ENCODE measurements around the gene AAMP. TPM values are rescaled to one million over a fixed set of nuclear protein-coding genes. Genes with fewer than 3 reads are reported as not detected.

AAMP gene
- polyA plus RNA-seq, 1 donor from 2014 or later, result 249 TPM

DNA sequence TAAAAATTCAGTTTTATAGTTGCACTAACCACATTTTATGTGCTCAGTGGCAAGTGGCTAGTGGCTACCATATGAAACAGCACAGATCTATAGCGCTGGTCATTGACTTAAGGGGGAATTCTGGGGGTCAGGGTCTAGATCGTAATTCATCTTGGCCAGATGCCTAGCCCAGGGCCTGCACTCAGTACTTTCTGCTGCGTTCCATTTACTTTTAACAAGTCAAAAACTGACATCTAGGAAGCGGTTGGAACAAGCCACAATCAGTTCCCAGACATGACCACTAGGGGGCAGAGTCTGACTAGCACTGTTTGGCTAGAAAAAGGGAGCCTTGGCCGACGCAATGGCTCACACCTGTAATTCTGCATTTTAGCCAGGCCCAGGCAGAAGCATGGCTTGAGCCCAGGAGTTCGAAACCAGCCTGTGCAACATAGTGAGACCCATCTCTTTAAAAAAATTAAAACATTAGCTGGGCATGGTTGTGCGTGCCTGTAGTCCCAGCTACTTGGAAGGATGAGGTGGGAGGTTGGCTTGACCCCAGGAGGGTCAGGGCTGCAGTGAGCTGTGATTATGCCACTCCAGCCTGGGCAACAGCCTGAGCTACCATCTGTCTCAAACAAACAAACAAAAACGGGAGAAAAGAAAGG, 31.4 kb upstream of the AAMP start:
- H3K4me2 ChIP-seq (ENCODE audit: low read length), result no peak overlapping the region
- no peaks in the 10 kb centered on the region for H3K9me3 ChIP-seq (ENCODE audit: low read length)
- H3K27me3 ChIP-seq (ENCODE audit: insufficient read depth, low read depth, low read length), result no peaks in the 10 kb centered on the region
- H3K27ac ChIP-seq (ENCODE audit: low read length), result no peak overlapping the region
- no peak overlapping the region for H3K4me3 ChIP-seq (ENCODE audit: low read length)
- no peaks in the 10 kb centered on the region for H3K36me3 ChIP-seq (ENCODE audit: insufficient read depth, low read length)
- H2AFZ ChIP-seq (ENCODE audit: low read depth, low read length), result no peak overlapping the region
- no peaks in the 10 kb centered on the region for H3K79me2 ChIP-seq (replicated peaks; ENCODE audit: insufficient read depth, low read length)
- H3K9ac ChIP-seq (ENCODE audit: low read length), result no peak overlapping the region
- no peaks in the 10 kb centered on the region for H3K9me2 ChIP-seq (ENCODE audit: insufficient read depth, low read length)
- no peaks in the 10 kb centered on the region for H3F3A ChIP-seq (ENCODE audit: insufficient read depth, low read length, poor library complexity, severe bottlenecking)
- no peaks in the 10 kb centered on the region for H4K20me1 ChIP-seq (ENCODE audit: insufficient read depth)
- TF ChIP-seq, protein P1, sequence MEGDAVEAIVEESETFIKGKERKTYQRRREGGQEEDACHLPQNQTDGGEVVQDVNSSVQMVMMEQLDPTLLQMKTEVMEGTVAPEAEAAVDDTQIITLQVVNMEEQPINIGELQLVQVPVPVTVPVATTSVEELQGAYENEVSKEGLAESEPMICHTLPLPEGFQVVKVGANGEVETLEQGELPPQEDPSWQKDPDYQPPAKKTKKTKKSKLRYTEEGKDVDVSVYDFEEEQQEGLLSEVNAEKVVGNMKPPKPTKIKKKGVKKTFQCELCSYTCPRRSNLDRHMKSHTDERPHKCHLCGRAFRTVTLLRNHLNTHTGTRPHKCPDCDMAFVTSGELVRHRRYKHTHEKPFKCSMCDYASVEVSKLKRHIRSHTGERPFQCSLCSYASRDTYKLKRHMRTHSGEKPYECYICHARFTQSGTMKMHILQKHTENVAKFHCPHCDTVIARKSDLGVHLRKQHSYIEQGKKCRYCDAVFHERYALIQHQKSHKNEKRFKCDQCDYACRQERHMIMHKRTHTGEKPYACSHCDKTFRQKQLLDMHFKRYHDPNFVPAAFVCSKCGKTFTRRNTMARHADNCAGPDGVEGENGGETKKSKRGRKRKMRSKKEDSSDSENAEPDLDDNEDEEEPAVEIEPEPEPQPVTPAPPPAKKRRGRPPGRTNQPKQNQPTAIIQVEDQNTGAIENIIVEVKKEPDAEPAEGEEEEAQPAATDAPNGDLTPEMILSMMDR (IDR thresholded peaks at IDR 0.05; ENCODE audit: poor library complexity, severe bottlenecking), result peak; percentile 94
- no peak for TF ChIP-seq EZH2 (IDR thresholded peaks at IDR 0.05; ENCODE audit: borderline replicate concordance, insufficient read depth, low read length, poor library complexity, severe bottlenecking)
- TF ChIP-seq SMC3 (conservative IDR thresholded peaks at IDR 0.05; ENCODE audit: poor library complexity), result peak; percentile 87
- TF ChIP-seq RAD21 (conservative IDR thresholded peaks at IDR 0.05), result peak; percentile 91

DNA sequence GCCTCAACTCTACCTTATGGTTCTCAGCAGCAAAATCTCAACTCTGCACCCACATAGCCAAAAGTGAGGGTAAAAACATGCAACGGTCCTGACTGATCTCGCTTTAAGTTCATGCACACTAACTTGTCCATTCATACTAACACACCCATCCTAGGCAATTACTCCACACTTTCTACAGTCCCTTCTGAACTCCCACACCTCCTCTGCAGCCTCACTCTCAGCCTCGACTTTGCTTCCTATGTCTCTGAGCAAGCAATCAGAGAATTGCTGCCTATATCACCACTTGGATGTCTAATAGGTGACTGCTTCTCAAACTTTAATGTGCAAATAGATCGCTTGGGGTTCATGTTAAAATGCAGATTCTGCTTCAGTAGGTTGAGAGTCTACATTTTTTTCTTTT, 30.2 kb upstream of the AAMP start:
- no peak overlapping the region for H2AFZ ChIP-seq (ENCODE audit: low read depth, low read length)
- no peak overlapping the region for H3K4me3 ChIP-seq (ENCODE audit: low read length)
- H3K36me3 ChIP-seq (ENCODE audit: insufficient read depth, low read length), result no peaks in the 10 kb centered on the region
- H4K20me1 ChIP-seq (ENCODE audit: insufficient read depth), result no peaks in the 10 kb centered on the region
- no peaks in the 10 kb centered on the region for H3K79me2 ChIP-seq (replicated peaks; ENCODE audit: insufficient read depth, low read length)
- H3K27me3 ChIP-seq (ENCODE audit: insufficient read depth, low read depth, low read length), result no peaks in the 10 kb centered on the region
- no peaks in the 10 kb centered on the region for H3F3A ChIP-seq (ENCODE audit: insufficient read depth, low read length, poor library complexity, severe bottlenecking)
- no peak overlapping the region for H3K27ac ChIP-seq (ENCODE audit: low read length)
- no peaks in the 10 kb centered on the region for H3K9me3 ChIP-seq (ENCODE audit: low read length)
- no peak overlapping the region for H3K9ac ChIP-seq (ENCODE audit: low read length)
- H3K9me2 ChIP-seq (ENCODE audit: insufficient read depth, low read length), result no peaks in the 10 kb centered on the region
- H3K4me2 ChIP-seq (ENCODE audit: low read length), result no peak overlapping the region
- TF ChIP-seq RAD21 (conservative IDR thresholded peaks at IDR 0.05) (no peak), TAF1 (IDR thresholded peaks at IDR 0.05; ENCODE audit: low read depth) (no peak), POLR2AphosphoS5 (IDR thresholded peaks at IDR 0.05) (no peak), EP300 (conservative IDR thresholded peaks at IDR 0.05; ENCODE audit: poor library complexity, severe bottlenecking) (no peak), MXI1 (conservative IDR thresholded peaks at IDR 0.05; ENCODE audit: poor library complexity, severe bottlenecking) (no peak), EZH2 (IDR thresholded peaks at IDR 0.05; ENCODE audit: borderline replicate concordance, insufficient read depth, low read length, poor library complexity, severe bottlenecking) (no peak), SMC3 (conservative IDR thresholded peaks at IDR 0.05; ENCODE audit: poor library complexity) (no peak)
- TF ChIP-seq, protein P1 (IDR thresholded peaks at IDR 0.05; ENCODE audit: poor library complexity, severe bottlenecking), result no peak
- TF ChIP-seq, protein P2, sequence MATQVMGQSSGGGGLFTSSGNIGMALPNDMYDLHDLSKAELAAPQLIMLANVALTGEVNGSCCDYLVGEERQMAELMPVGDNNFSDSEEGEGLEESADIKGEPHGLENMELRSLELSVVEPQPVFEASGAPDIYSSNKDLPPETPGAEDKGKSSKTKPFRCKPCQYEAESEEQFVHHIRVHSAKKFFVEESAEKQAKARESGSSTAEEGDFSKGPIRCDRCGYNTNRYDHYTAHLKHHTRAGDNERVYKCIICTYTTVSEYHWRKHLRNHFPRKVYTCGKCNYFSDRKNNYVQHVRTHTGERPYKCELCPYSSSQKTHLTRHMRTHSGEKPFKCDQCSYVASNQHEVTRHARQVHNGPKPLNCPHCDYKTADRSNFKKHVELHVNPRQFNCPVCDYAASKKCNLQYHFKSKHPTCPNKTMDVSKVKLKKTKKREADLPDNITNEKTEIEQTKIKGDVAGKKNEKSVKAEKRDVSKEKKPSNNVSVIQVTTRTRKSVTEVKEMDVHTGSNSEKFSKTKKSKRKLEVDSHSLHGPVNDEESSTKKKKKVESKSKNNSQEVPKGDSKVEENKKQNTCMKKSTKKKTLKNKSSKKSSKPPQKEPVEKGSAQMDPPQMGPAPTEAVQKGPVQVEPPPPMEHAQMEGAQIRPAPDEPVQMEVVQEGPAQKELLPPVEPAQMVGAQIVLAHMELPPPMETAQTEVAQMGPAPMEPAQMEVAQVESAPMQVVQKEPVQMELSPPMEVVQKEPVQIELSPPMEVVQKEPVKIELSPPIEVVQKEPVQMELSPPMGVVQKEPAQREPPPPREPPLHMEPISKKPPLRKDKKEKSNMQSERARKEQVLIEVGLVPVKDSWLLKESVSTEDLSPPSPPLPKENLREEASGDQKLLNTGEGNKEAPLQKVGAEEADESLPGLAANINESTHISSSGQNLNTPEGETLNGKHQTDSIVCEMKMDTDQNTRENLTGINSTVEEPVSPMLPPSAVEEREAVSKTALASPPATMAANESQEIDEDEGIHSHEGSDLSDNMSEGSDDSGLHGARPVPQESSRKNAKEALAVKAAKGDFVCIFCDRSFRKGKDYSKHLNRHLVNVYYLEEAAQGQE (IDR thresholded peaks at IDR 0.05; ENCODE audit: borderline replicate concordance), result no peak
